Neural progenitor cell (in vitro differentiated cells): ENCODE data around the gene CYSTM1. TPM values are rescaled to one million over a fixed set of nuclear protein-coding genes. Genes with fewer than 3 reads are reported as not detected.
A peak's percentile ranks its signal among the peaks of the same experiment; 100 is the strongest.

ENCODE experiments used
- DNase-seq: peaks from one replicate; pipeline ENCODE4 v3.0.0-alpha.2; 2016; ENCODE audit warnings: low spot score
- H2AFZ ChIP-seq: fragments of 200-600 bp; sonication (generic); replicated peaks from 2 replicates; pipeline ENCODE4 v1.6.1; 2016; ENCODE audit warnings: antibody characterized with exemption
- H3F3A ChIP-seq: fragments of 200-600 bp; sonication (generic); 2 replicates; pipeline ENCODE4 v1.6.1; 2016; ENCODE audit warnings: antibody characterized with exemption, low read depth
- H3K27ac ChIP-seq: fragments of 200-600 bp; sonication (generic); 2 replicates; pipeline ENCODE4 v1.5.1; 2016; ENCODE audit warnings: mild to moderate bottlenecking
- H3K27me3 ChIP-seq: fragments of 200-600 bp; sonication (generic); 2 replicates; pipeline ENCODE4 v1.6.1; 2016; ENCODE audit warnings: mild to moderate bottlenecking, moderate library complexity
- H3K36me3 ChIP-seq: fragments of 200-600 bp; sonication (generic); 2 replicates; pipeline ENCODE4 v1.5.1; 2016
- H3K4me1 ChIP-seq: fragments of 200-600 bp; sonication (generic); 2 replicates; pipeline ENCODE4 v1.6.1; 2016; ENCODE audit warnings: mixed run types
- H3K4me2 ChIP-seq: fragments of 200-600 bp; sonication (generic); 2 replicates; pipeline ENCODE4 v1.6.1; 2016
- H3K4me3 ChIP-seq: fragments of 200-600 bp; sonication (generic); 2 replicates; pipeline ENCODE4 v1.5.1; 2016
- H3K79me2 ChIP-seq: fragments of 200-600 bp; sonication (generic); 2 replicates; pipeline ENCODE4 v1.6.1; 2016; ENCODE audit warnings: low read depth
- H3K9ac ChIP-seq: fragments of 200-600 bp; sonication (generic); 2 replicates; pipeline ENCODE4 v1.6.1; 2016
- H3K9me3 ChIP-seq: fragments of 200-600 bp; sonication (generic); 2 replicates; pipeline ENCODE4 v1.5.1; 2016; ENCODE audit warnings: low read depth
- H4K20me1 ChIP-seq: fragments of 200-600 bp; sonication (generic); 2 replicates; pipeline ENCODE4 v1.6.1; 2016; ENCODE audit warnings: low read depth
- H3K27ac Mint-ChIP-seq: 3 replicates; pipeline ENCODE4 v1.8.0; 2021; ENCODE audit warnings: mixed read lengths
- H3K27me3 Mint-ChIP-seq: 2 replicates; pipeline ENCODE4 v1.8.0; 2022; ENCODE audit warnings: low read depth, mild to moderate bottlenecking, inconsistent platforms, moderate library complexity, mixed read lengths; ENCODE audit not compliant: insufficient read depth
- H3K36me3 Mint-ChIP-seq: 3 replicates; pipeline ENCODE4 v1.8.0; 2021; ENCODE audit warnings: mixed read lengths
- H3K4me1 Mint-ChIP-seq: 3 replicates; pipeline ENCODE4 v1.8.0; 2021; ENCODE audit warnings: mixed read lengths
- H3K4me3 Mint-ChIP-seq: 3 replicates; pipeline ENCODE4 v1.8.0; 2021; ENCODE audit warnings: mild to moderate bottlenecking, moderate library complexity, mixed read lengths
- H3K9me3 Mint-ChIP-seq: 3 replicates; pipeline ENCODE4 v1.8.0; 2020; ENCODE audit warnings: mixed read lengths
- EZH2 ChIP-seq: fragments of 200-600 bp; sonication (generic); IDR thresholded peaks from 2 replicates; pipeline ENCODE4 v1.6.1; 2017; ENCODE audit warnings: antibody characterized with exemption, mild to moderate bottlenecking, moderate library complexity
- EZH2phosphoT487 ChIP-seq: fragments of 200-600 bp; sonication (generic); IDR thresholded peaks from 2 replicates; pipeline ENCODE4 v1.6.1; 2017; ENCODE audit warnings: antibody characterized with exemption
- total RNA-seq: library from RNA; depleted of rRNA; stranded (reverse); fragments of >200 nt; gene quantifications from 2 replicates; pipeline ENCODE4 v1.2.3, GENCODE V29; 2015; ENCODE audit warnings: low replicate concordance
- TF ChIP-seq, protein P1 (sequence below): fragments of 200-600 bp; sonication (generic); IDR thresholded peaks from 2 replicates; pipeline ENCODE4 v1.5.1; 2017; ENCODE audit warnings: antibody characterized with exemption, mild to moderate bottlenecking

The CYSTM1 gene
- total RNA-seq, 1 donor from 2014 or later, result 8.9 TPM

DNA sequence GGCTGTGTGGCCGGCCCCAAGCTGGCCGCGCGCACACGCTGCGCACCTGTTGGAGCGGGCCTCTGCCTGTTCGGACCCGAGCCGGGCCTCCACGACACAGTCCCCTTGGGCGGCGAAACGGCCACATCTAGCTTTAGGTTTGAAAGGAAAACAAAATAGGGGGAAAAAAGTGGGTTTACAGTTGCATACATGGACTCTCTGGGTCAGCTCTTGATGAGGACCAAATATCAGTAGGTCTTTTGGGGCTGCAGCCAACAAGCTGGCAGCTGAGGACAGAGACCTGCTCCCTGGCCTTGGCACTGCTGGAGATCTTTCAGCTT lies 28.5 kb upstream of the CYSTM1 start:
- peak; percentile 78 for TF ChIP-seq EZH2
- peak; percentile 26 for TF ChIP-seq EZH2phosphoT487
- TF ChIP-seq, protein P1, sequence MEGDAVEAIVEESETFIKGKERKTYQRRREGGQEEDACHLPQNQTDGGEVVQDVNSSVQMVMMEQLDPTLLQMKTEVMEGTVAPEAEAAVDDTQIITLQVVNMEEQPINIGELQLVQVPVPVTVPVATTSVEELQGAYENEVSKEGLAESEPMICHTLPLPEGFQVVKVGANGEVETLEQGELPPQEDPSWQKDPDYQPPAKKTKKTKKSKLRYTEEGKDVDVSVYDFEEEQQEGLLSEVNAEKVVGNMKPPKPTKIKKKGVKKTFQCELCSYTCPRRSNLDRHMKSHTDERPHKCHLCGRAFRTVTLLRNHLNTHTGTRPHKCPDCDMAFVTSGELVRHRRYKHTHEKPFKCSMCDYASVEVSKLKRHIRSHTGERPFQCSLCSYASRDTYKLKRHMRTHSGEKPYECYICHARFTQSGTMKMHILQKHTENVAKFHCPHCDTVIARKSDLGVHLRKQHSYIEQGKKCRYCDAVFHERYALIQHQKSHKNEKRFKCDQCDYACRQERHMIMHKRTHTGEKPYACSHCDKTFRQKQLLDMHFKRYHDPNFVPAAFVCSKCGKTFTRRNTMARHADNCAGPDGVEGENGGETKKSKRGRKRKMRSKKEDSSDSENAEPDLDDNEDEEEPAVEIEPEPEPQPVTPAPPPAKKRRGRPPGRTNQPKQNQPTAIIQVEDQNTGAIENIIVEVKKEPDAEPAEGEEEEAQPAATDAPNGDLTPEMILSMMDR, result no peak
- H3F3A ChIP-seq, result no peaks in the 10 kb centered on the region
- no peaks in the 10 kb centered on the region for H3K36me3 Mint-ChIP-seq
- H3K4me2 ChIP-seq, result peak overlapping the region; percentile 97
- H3K4me3 ChIP-seq, result peak overlapping the region; percentile 62
- H3K9me3 Mint-ChIP-seq, result no peaks in the 10 kb centered on the region
- H3K27ac ChIP-seq, result no peak overlapping the region
- peak overlapping the region; percentile 64 for H3K4me3 Mint-ChIP-seq
- H4K20me1 ChIP-seq, result peaks cover 42% of the 10 kb centered on the region
- peaks cover 49% of the 10 kb centered on the region for H3K27me3 ChIP-seq
- no peaks in the 10 kb centered on the region for H3K9me3 ChIP-seq
- H3K27me3 Mint-ChIP-seq, result peaks cover 49% of the 10 kb centered on the region
- peaks cover 12% of the 10 kb centered on the region for H3K4me1 Mint-ChIP-seq
- no peaks in the 10 kb centered on the region for H3K79me2 ChIP-seq
- H3K36me3 ChIP-seq, result no peaks in the 10 kb centered on the region
- H3K4me1 ChIP-seq, result peaks cover 6% of the 10 kb centered on the region
- no peak overlapping the region for H3K27ac Mint-ChIP-seq
- no peak overlapping the region for H3K9ac ChIP-seq
- peak overlapping the region; percentile 87 for H2AFZ ChIP-seq
- no peak for DNase-seq

- no peak overlapping the region for H3K27ac ChIP-seq
- Mint-ChIP-seq H3K27me3 (peaks cover 49% of the 10 kb centered on the region), H3K4me3 (no peak overlapping the region), H3K9me3 (no peaks in the 10 kb centered on the region), H3K27ac (no peak overlapping the region), H3K36me3 (no peaks in the 10 kb centered on the region), H3K4me1 (peaks cover 15% of the 10 kb centered on the region)
- no peak overlapping the region for H3K4me2 ChIP-seq
- H3K36me3 ChIP-seq, result no peaks in the 10 kb centered on the region
- H3F3A ChIP-seq, result no peaks in the 10 kb centered on the region
- no peak overlapping the region for H3K4me3 ChIP-seq
- DNase-seq, result no peak
- no peak overlapping the region for H3K9ac ChIP-seq
- peaks cover 49% of the 10 kb centered on the region for H3K27me3 ChIP-seq
- peaks cover 13% of the 10 kb centered on the region for H3K4me1 ChIP-seq
- no peak overlapping the region for H2AFZ ChIP-seq
- peaks cover 42% of the 10 kb centered on the region for H4K20me1 ChIP-seq
- TF ChIP-seq EZH2, result no peak
- TF ChIP-seq, protein P1, result no peak
- TF ChIP-seq EZH2phosphoT487, result no peak
- H3K9me3 ChIP-seq, result no peaks in the 10 kb centered on the region
- H3K79me2 ChIP-seq, result no peaks in the 10 kb centered on the region
Observed at GRCh38 chr5:140147460-140147859, 27.5 kb upstream of the CYSTM1 start.

GRCh38 chr5:140148508-140148907 lies 26.5 kb upstream of the CYSTM1 start:
- no peak overlapping the region for H3K4me3 Mint-ChIP-seq
- H4K20me1 ChIP-seq, result peaks cover 42% of the 10 kb centered on the region
- H3F3A ChIP-seq, result no peaks in the 10 kb centered on the region
- H3K36me3 ChIP-seq, result no peaks in the 10 kb centered on the region
- no peak for TF ChIP-seq EZH2phosphoT487
- TF ChIP-seq, protein P1, result peak; percentile 30
- no peaks in the 10 kb centered on the region for H3K9me3 Mint-ChIP-seq
- H3K27me3 Mint-ChIP-seq, result peaks cover 47% of the 10 kb centered on the region
- no peaks in the 10 kb centered on the region for H3K36me3 Mint-ChIP-seq
- H2AFZ ChIP-seq, result no peak overlapping the region
- peaks cover 21% of the 10 kb centered on the region for H3K4me1 Mint-ChIP-seq
- H3K27ac ChIP-seq, result no peak overlapping the region
- no peaks in the 10 kb centered on the region for H3K79me2 ChIP-seq
- peaks cover 49% of the 10 kb centered on the region for H3K27me3 ChIP-seq
- no peak overlapping the region for H3K27ac Mint-ChIP-seq
- H3K9ac ChIP-seq, result no peak overlapping the region
- peak overlapping the region; percentile 10 for H3K4me2 ChIP-seq
- no peaks in the 10 kb centered on the region for H3K9me3 ChIP-seq
- peaks cover 24% of the 10 kb centered on the region for H3K4me1 ChIP-seq
- peak; percentile 73 for DNase-seq
- no peak overlapping the region for H3K4me3 ChIP-seq

DNA sequence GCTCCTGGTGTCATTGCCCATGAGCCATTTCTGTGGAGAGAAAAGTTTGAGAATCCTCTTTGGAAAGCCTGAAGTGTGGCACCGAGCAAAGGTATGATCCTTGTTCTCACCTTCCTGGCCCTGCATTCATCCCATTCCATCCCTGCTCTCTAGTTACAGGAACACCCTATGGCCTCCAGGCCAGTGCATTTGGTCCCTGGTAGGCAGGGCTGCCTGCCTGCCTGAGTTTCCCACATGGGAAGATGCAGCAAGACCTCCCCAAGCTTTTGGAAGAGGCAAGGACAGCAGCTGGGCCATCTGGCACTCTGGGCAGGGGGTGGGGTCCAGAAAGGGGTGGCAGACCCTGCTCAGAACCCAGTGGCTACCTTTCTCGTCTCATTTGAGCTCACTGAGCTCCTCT lies 24.8 kb upstream of the CYSTM1 start:
- no peak overlapping the region for H3K27ac ChIP-seq
- no peaks in the 10 kb centered on the region for H3K36me3 ChIP-seq
- no peak overlapping the region for H3K4me3 ChIP-seq
- TF ChIP-seq EZH2phosphoT487 (no peak), EZH2 (no peak)
- TF ChIP-seq, protein P1, result no peak
- H3K79me2 ChIP-seq, result no peaks in the 10 kb centered on the region
- peaks cover 31% of the 10 kb centered on the region for H3K4me1 ChIP-seq
- H3K9me3 ChIP-seq, result no peaks in the 10 kb centered on the region
- H2AFZ ChIP-seq, result no peak overlapping the region
- no peaks in the 10 kb centered on the region for H3K9me3 Mint-ChIP-seq
- DNase-seq, result no peak
- H3K9ac ChIP-seq, result no peak overlapping the region
- no peaks in the 10 kb centered on the region for H3K36me3 Mint-ChIP-seq
- H3K4me1 Mint-ChIP-seq, result peaks cover 27% of the 10 kb centered on the region
- peaks cover 33% of the 10 kb centered on the region for H4K20me1 ChIP-seq
- H3K27ac Mint-ChIP-seq, result no peak overlapping the region
- no peaks in the 10 kb centered on the region for H3F3A ChIP-seq
- H3K27me3 ChIP-seq, result peaks cover 34% of the 10 kb centered on the region
- no peak overlapping the region for H3K4me3 Mint-ChIP-seq
- peaks cover 34% of the 10 kb centered on the region for H3K27me3 Mint-ChIP-seq
- H3K4me2 ChIP-seq, result no peak overlapping the region
